ENCODE data around the gene ALKBH5. TPM values are rescaled to one million over a fixed set of nuclear protein-coding genes. Genes with fewer than 3 reads are reported as not detected.

ALKBH5 gene
- total and polyA plus RNA-seq, 2 of the 8 experiments (the other 6 are each of a cell fraction or from before 2014, with no cell fraction given) = 63.7 to 86.4 TPM

DNA sequence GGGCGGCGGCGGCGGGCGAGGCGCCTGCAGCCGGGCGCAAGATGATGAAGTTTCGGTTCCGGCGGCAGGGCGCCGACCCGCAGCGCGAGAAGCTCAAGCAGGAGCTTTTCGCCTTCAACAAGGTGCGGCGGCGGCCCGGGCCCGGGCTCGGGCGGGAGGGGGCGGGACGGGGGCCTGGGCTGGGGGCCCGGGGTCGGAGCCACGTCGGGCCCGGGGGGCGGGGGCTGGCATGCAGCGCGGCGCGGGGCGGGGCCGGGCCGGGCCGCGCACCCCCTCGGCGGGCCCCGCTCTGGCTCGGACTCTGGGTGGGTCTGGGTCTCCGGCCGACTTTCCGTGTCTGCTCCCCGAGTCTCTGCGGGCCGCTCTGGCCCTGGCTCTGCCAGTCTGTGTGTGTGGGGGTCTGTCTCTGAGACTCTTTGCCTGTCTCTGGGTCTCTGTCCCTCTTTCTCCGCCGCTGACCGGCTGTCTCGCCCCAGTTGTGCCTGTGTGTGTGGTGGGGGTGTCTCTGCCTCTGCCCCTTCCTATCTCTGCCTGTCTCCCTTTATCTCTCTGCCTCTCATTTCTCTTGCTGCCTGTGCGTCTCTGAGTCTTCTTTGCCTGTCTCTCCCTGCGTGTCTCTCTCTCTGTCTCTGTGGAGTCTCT is 42.1 kb downstream of the ALKBH5 start (continued):
- TF ChIP-seq CTBP2 (IDR thresholded peaks at IDR 0.05; ENCODE audit: borderline replicate concordance, insufficient read depth, insufficient read length, low read length) (no peak), MAFK (IDR thresholded peaks at IDR 0.05; ENCODE audit: low read depth, low read length) (no peak), YY1 (IDR thresholded peaks at IDR 0.05; ENCODE audit: low read depth, low read length) (no peak), SUZ12 (IDR thresholded peaks at IDR 0.05; ENCODE audit: low read length) (no peak), SIRT6 (IDR thresholded peaks at IDR 0.05; ENCODE audit: low read length) (no peak), SRF (IDR thresholded peaks at IDR 0.05; ENCODE audit: low read depth, low read length) (no peak), CBX8 (IDR thresholded peaks at IDR 0.05; ENCODE audit: borderline replicate concordance, low read depth, low read length) (no peak), SIN3A (conservative IDR thresholded peaks at IDR 0.05 in 1 of 2, IDR thresholded peaks at IDR 0.05 in 1 of 2; ENCODE audit: low read depth in 1 of 2, low read length in 2 of 2) (0 out of 4 replicates have a peak, but pooled peaks have one; percentile 9 to 47)
